PC-3 (cell line): ENCODE measurements around the gene RNU7-1. TPM values are rescaled to one million over a fixed set of nuclear protein-coding genes. Genes with fewer than 3 reads are reported as not detected.
A peak's percentile ranks its signal among the peaks of the same experiment; 100 is the strongest.

Source experiments
- ATAC-seq: fragments of 200-7000 bp; cut with Tn5 transposase; 2 replicates; pipeline ENCODE4 v1.9.1; 2020; ENCODE audit warnings: mild to moderate bottlenecking, moderate library complexity
- BruUV-seq: library from RNA; stranded (reverse); fragments of 400-500 nt; replicated peaks from 2 replicates; lab custom pipeline; 2021; lab: Mats Ljungman, UMichigan
- CTCF ChIA-PET: fragments of 300-600 bp; sonication (Branson Sonifier 250); formaldehyde crosslinking; loops from one replicate; lab custom pipeline; 2022; ENCODE audit warnings: antibody characterized with exemption; lab: Charles Lee
- POLR2A ChIA-PET: fragments of 300-600 bp; sonication (Branson Sonifier 250); formaldehyde crosslinking; loops from one replicate; lab custom pipeline; 2022; ENCODE audit warnings: antibody characterized with exemption; ENCODE audit not compliant: unreplicated experiment; lab: Charles Lee
- DNase-seq: peaks from one replicate; pipeline ENCODE4 v3.0.0-alpha.2; 2015
- H2AFZ ChIP-seq: fragments of 300-600 bp; sonication (generic); 2 replicates; pipeline ENCODE4 v1.6.0; 2016; ENCODE audit warnings: antibody characterized with exemption, low read length
- H3F3A ChIP-seq: fragments of 300-600 bp; sonication (generic); one replicate; pipeline ENCODE4 v1.6.0; 2017; ENCODE audit warnings: antibody characterized with exemption, low read length, control low read depth, mild to moderate bottlenecking; ENCODE audit not compliant: unreplicated experiment
- H3K27ac ChIP-seq: fragments of 300-600 bp; sonication (generic); 2 replicates; pipeline ENCODE4 v1.5.1; 2016; ENCODE audit warnings: mild to moderate bottlenecking, low read length
- H3K27me3 ChIP-seq: fragments of 300-600 bp; sonication (generic); 2 replicates; pipeline ENCODE4 v1.6.1; 2016; ENCODE audit warnings: low read length, mixed read lengths
- H3K36me3 ChIP-seq: fragments of 300-600 bp; sonication (generic); 2 replicates; pipeline ENCODE4 v1.6.1; 2016; ENCODE audit warnings: low read depth, mixed run types, low read length, mixed read lengths
- H3K4me1 ChIP-seq: fragments of 300-600 bp; sonication (generic); 2 replicates; pipeline ENCODE4 v1.5.1; 2016; ENCODE audit warnings: low read length; ENCODE audit not compliant: insufficient read depth
- H3K4me2 ChIP-seq: fragments of 300-600 bp; sonication (generic); 2 replicates; pipeline ENCODE4 v1.6.0; 2016; ENCODE audit warnings: low read length
- H3K4me3 ChIP-seq: fragments of 300-600 bp; sonication (generic); 2 replicates; pipeline ENCODE4 v1.5.1; 2016; ENCODE audit warnings: mild to moderate bottlenecking, low read length, mixed read lengths
- H3K79me2 ChIP-seq: fragments of 300-600 bp; sonication (generic); 2 replicates; pipeline ENCODE4 v1.6.1; 2017; ENCODE audit warnings: low read length, mixed read lengths
- H3K9ac ChIP-seq: fragments of 300-600 bp; sonication (generic); 2 replicates; pipeline ENCODE4 v1.6.0; 2016; ENCODE audit warnings: mild to moderate bottlenecking, low read length
- H3K9me2 ChIP-seq: fragments of 300-600 bp; sonication (generic); replicated peaks from 2 replicates; pipeline ENCODE4 v1.6.1; 2016; ENCODE audit warnings: mixed run types, low read length, mixed read lengths
- H3K9me3 ChIP-seq: fragments of 300-600 bp; sonication (generic); 2 replicates; pipeline ENCODE4 v1.6.1; 2016; ENCODE audit warnings: low read length, mixed read lengths
- H4K20me1 ChIP-seq: fragments of 300-600 bp; sonication (generic); 2 replicates; pipeline ENCODE4 v1.6.1; 2016; ENCODE audit warnings: low read length, mixed read lengths
- CTCF ChIP-seq: fragments of 300-600 bp; sonication (generic); conservative IDR thresholded peaks from 2 replicates; pipeline ENCODE4 v1.5.1; 2017; ENCODE audit warnings: antibody characterized with exemption, low read depth, mild to moderate bottlenecking, low read length
- EZH2 ChIP-seq: fragments of 300-600 bp; sonication (generic); IDR thresholded peaks from one replicate; pipeline ENCODE4 v1.6.1; 2017; ENCODE audit warnings: antibody characterized with exemption, mild to moderate bottlenecking, low read length; ENCODE audit not compliant: unreplicated experiment
- EZH2phosphoT487 ChIP-seq: fragments of 300-600 bp; sonication (generic); IDR thresholded peaks from 2 replicates; pipeline ENCODE4 v1.6.1; 2018; ENCODE audit warnings: mild to moderate bottlenecking, antibody characterized with exemption, low read length, borderline replicate concordance
- intact Hi-C: fragments of 100-400 bp; cut with micrococcal nuclease; formaldehyde crosslinking; loops from 2 replicates; pipeline ENCODE4 v1.9.0; 2023
- total RNA-seq: library from RNA; depleted of rRNA; stranded (reverse); fragments of >200 nt; gene quantifications from 2 replicates; pipeline ENCODE4 v1.2.3, GENCODE V29; 2014

RNU7-1 gene
- total RNA-seq, 1 experiment from 2014 or later: not detected

GRCh38 chr12:6945613-6946012 is 2.0 kb downstream of the RNU7-1 start:
- BruUV-seq: no TSS peak
- Histone ChIP-seq H2AFZ (no peak overlapping the region), H3F3A (peaks cover 9% of the 10 kb centered on the region), H4K20me1 (no peaks in the 10 kb centered on the region), H3K79me2 (peaks cover 11% of the 10 kb centered on the region; the same call in 1 of the 2 replicates), H3K4me2 (peak overlapping the region; percentile 96), H3K4me3 (peak overlapping the region; percentile 72), H3K9ac (no peak overlapping the region), H3K27ac (no peak overlapping the region), H3K36me3 (no peaks in the 10 kb centered on the region), H3K27me3 (no peaks in the 10 kb centered on the region), H3K9me3 (no peaks in the 10 kb centered on the region), H3K9me2 (no peaks in the 10 kb centered on the region), H3K4me1 (peaks cover 18% of the 10 kb centered on the region)
- ChIA-PET POLR2A (interaction anchor here (0.6 to 0.9 kb wide), 2 partner anchors 20 to 85 kb away, joined by 3 to 5 read pairs; no protein-coding TSS in a partner anchor), CTCF (interaction anchor here (0.9 to 1.1 kb wide), 4 partner anchors 8 to 108 kb away, joined by 3 to 6 read pairs (median 5); no protein-coding TSS in a partner anchor)
- ATAC-seq: no peak
- intact Hi-C loops: loop anchor here (2.0 kb wide), 1 partner anchor 73 kb away; the partner anchor contains the start of gene LPCAT3
- TF ChIP-seq CTCF (no peak), EZH2 (no peak), EZH2phosphoT487 (no peak)
- no peak for DNase-seq

GRCh38 chr12:6946033-6946919 is 2.7 kb downstream of the RNU7-1 start:
- Histone ChIP-seq H3K9me3 (no peaks in the 10 kb centered on the region), H3K9me2 (no peaks in the 10 kb centered on the region), H3F3A (peaks cover 9% of the 10 kb centered on the region), H3K27me3 (no peaks in the 10 kb centered on the region), H3K4me3 (peak overlapping the region; percentile 72), H3K4me1 (peaks cover 18% of the 10 kb centered on the region), H3K9ac (peak overlapping the region; percentile 32; the same call in 1 of the 2 replicates), H3K27ac (no peak overlapping the region; the same call in 1 of the 2 replicates), H4K20me1 (no peaks in the 10 kb centered on the region), H3K4me2 (peak overlapping the region; percentile 96), H3K36me3 (no peaks in the 10 kb centered on the region), H3K79me2 (peaks cover 11% of the 10 kb centered on the region; the same call in 1 of the 2 replicates), H2AFZ (peak overlapping the region; percentile 71)
- peak; percentile 94 for DNase-seq
- CTCF ChIA-PET: interaction anchor here (0.6 to 1.1 kb wide), 4 partner anchors 9 to 108 kb away, joined by 3 to 6 read pairs (median 6); no protein-coding TSS in a partner anchor
- ATAC-seq: peak; percentile 73
- intact Hi-C loops: no loop called here
- POLR2A ChIA-PET: interaction anchor here (0.6 to 0.9 kb wide), 2 partner anchors 21 to 84 kb away, joined by 3 to 5 read pairs; no protein-coding TSS in a partner anchor
- BruUV-seq: no TSS peak
- TF ChIP-seq CTCF (no peak), EZH2 (no peak), EZH2phosphoT487 (no peak)
